ENCODE results near the gene NCOR2. TPM values are rescaled to one million over a fixed set of nuclear protein-coding genes. Genes with fewer than 3 reads are reported as not detected.

NCOR2 gene
- total and polyA plus RNA-seq, 2 donors (not counting 1 experiment from before 2014, with no cell fraction given): 25.9 to 144 TPM

DNA sequence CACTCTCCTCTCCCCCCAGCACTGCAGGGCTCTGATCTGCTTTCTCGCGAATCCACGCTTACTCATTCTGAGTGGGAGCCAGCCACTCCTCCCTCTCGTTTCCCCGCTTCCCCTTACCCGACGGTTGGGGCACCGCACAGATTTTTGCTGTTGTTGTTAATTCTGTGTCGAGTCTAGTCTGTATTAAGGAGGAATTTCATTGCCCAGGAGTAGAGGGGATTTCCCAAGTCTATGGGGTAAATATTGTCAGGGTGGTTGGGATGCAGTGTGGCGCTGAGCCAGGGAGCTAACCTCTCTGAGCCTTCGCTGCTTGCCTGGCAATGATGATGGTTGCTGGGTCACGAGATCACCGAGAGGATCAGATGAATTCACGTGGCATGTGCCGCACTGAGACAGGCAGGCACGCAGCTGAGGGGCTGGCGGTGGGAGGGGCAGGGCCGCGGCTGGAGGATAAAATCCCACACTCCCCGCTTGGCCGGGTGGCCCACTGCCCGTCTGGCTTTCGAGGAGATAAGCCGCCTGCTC lies 18.5 kb downstream of the NCOR2 start:
- intact Hi-C loops (cut with micrococcal nuclease): no loop called here
- Histone ChIP-seq H3K4me3 (ENCODE audit: control extremely low read depth in 1 of 5, extremely low read depth in 1 of 5, insufficient read depth in 1 of 5, low read depth in 2 of 5, low read length in 4 of 5) (no peak overlapping the region), H3K4me1 (ENCODE audit: control insufficient read depth in 2 of 2, insufficient read depth in 2 of 2, low read length in 2 of 2) (peaks cover 54 to 74% of the 10 kb centered on the region in 2 donors), H3K9ac (ENCODE audit: low read length) (no peak overlapping the region), H3K79me2 (ENCODE audit: control insufficient read depth, insufficient read depth, low read length) (peaks cover 99% of the 10 kb centered on the region), H3K9me3 (ENCODE audit: control extremely low read depth in 1 of 3, control insufficient read depth in 2 of 3, insufficient read depth in 1 of 3, low read length in 2 of 3) (no peaks in the 10 kb centered on the region), H3K4me2 (replicated peaks; ENCODE audit: low read depth, low read length, poor library complexity, severe bottlenecking) (no peak overlapping the region), H3K27ac (ENCODE audit: low read length in 2 of 2) (no peak overlapping the region), H3K36me3 (replicated peaks in 1 of 2; ENCODE audit: control extremely low read depth in 1 of 2, control insufficient read depth in 1 of 2, extremely low read depth in 1 of 2, insufficient read depth in 2 of 2, low read length in 1 of 2) (no peaks in the 10 kb centered on the region), H4K20me1 (ENCODE audit: control insufficient read depth, insufficient read depth, low read length, poor library complexity, severe bottlenecking) (peaks cover 96% of the 10 kb centered on the region), H3K27me3 (replicated peaks in 1 of 4; ENCODE audit: control extremely low read depth in 1 of 4, control insufficient read depth in 3 of 4, insufficient read depth in 4 of 4, low read length in 3 of 4) (no peaks in the 10 kb centered on the region), H2AFZ (ENCODE audit: insufficient read depth, low read depth, low read length, poor library complexity, severe bottlenecking) (no peak overlapping the region)
- peaks cover 82% of the 10 kb centered on the region for H3K4me1 Mint-ChIP-seq
- TF ChIP-seq, protein P1, sequence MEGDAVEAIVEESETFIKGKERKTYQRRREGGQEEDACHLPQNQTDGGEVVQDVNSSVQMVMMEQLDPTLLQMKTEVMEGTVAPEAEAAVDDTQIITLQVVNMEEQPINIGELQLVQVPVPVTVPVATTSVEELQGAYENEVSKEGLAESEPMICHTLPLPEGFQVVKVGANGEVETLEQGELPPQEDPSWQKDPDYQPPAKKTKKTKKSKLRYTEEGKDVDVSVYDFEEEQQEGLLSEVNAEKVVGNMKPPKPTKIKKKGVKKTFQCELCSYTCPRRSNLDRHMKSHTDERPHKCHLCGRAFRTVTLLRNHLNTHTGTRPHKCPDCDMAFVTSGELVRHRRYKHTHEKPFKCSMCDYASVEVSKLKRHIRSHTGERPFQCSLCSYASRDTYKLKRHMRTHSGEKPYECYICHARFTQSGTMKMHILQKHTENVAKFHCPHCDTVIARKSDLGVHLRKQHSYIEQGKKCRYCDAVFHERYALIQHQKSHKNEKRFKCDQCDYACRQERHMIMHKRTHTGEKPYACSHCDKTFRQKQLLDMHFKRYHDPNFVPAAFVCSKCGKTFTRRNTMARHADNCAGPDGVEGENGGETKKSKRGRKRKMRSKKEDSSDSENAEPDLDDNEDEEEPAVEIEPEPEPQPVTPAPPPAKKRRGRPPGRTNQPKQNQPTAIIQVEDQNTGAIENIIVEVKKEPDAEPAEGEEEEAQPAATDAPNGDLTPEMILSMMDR (IDR thresholded peaks at IDR 0.05): no peak
- no peak for TF ChIP-seq EZH2 (IDR thresholded peaks at IDR 0.05; ENCODE audit: borderline replicate concordance, insufficient read depth, low read depth, low read length, poor library complexity, severe bottlenecking)
- 82% methylated on average over 16 of the region's 24 CpGs for WGBS (ENCODE audit: insufficient coverage)
- ATAC-seq (ENCODE audit: low read depth) (no peak), DNase-seq (no peak)
- no peak overlapping the region for H3K27ac Mint-ChIP-seq
- no peaks in the 10 kb centered on the region for H3K27me3 Mint-ChIP-seq
- H3K9me3 Mint-ChIP-seq (ENCODE audit: insufficient read depth): no peaks in the 10 kb centered on the region
- POLR2A ChIA-PET: no interaction called here
- CTCF ChIA-PET: no interaction called here
- H3K4me3 Mint-ChIP-seq: no peak overlapping the region

DNA sequence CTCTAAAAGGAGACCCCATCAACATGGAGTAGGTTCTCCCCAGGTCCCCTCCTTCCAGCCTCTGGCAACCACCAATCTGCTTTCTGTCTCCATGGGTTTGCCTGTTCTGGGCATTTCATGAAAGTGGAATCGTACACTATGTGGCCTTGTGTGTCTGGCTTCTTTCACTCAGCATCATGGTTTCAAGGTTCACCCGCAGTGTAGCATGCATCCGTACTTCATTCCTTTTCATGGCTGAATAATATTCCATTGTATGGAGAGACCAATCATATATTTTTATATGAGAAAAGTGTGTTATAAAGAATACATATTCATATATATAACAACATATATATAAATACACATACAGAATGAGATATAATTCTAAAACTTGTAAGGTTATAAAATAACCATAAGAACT lies 19.8 kb downstream of the NCOR2 start:
- ChIA-PET CTCF (no interaction called here), POLR2A (interaction anchor here (0.6 kb wide), 1 partner anchor 202 kb away, joined by 5 read pairs; no protein-coding TSS in a partner anchor)
- no peak overlapping the region for H3K4me3 ChIP-seq (ENCODE audit: control extremely low read depth in 1 of 5, extremely low read depth in 1 of 5, insufficient read depth in 1 of 5, low read depth in 2 of 5, low read length in 4 of 5)
- ATAC-seq (ENCODE audit: low read depth): no peak
- peaks cover 65 to 83% of the 10 kb centered on the region in 2 donors for H3K4me1 ChIP-seq (ENCODE audit: control insufficient read depth in 2 of 2, insufficient read depth in 2 of 2, low read length in 2 of 2)
- peaks cover 82% of the 10 kb centered on the region for H3K4me1 Mint-ChIP-seq
- H3K79me2 ChIP-seq (ENCODE audit: control insufficient read depth, insufficient read depth, low read length): peaks cover 98% of the 10 kb centered on the region
- no peak overlapping the region for H2AFZ ChIP-seq (ENCODE audit: insufficient read depth, low read depth, low read length, poor library complexity, severe bottlenecking)
- TF ChIP-seq, protein P1 (IDR thresholded peaks at IDR 0.05): no peak
- no peak for TF ChIP-seq EZH2 (IDR thresholded peaks at IDR 0.05; ENCODE audit: borderline replicate concordance, insufficient read depth, low read depth, low read length, poor library complexity, severe bottlenecking)
- H3K4me2 ChIP-seq (replicated peaks; ENCODE audit: low read depth, low read length, poor library complexity, severe bottlenecking): no peak overlapping the region
- no peaks in the 10 kb centered on the region for H3K9me3 Mint-ChIP-seq (ENCODE audit: insufficient read depth)
- H3K27ac Mint-ChIP-seq: no peak overlapping the region
- intact Hi-C loops (cut with micrococcal nuclease): no loop called here
- H3K27me3 Mint-ChIP-seq: no peaks in the 10 kb centered on the region
- H3K4me3 Mint-ChIP-seq: no peak overlapping the region
- peaks cover 94% of the 10 kb centered on the region for H4K20me1 ChIP-seq (ENCODE audit: control insufficient read depth, insufficient read depth, low read length, poor library complexity, severe bottlenecking)
- no peak overlapping the region for H3K27ac ChIP-seq (ENCODE audit: low read length in 2 of 2)
- H3K27me3 ChIP-seq (replicated peaks in 1 of 4; ENCODE audit: control extremely low read depth in 1 of 4, control insufficient read depth in 3 of 4, insufficient read depth in 4 of 4, low read length in 3 of 4): no peaks in the 10 kb centered on the region
- H3K9me3 ChIP-seq (ENCODE audit: control extremely low read depth in 1 of 3, control insufficient read depth in 2 of 3, insufficient read depth in 1 of 3, low read length in 2 of 3): no peaks in the 10 kb centered on the region
- no peaks in the 10 kb centered on the region for H3K36me3 ChIP-seq (replicated peaks in 1 of 2; ENCODE audit: control extremely low read depth in 1 of 2, control insufficient read depth in 1 of 2, extremely low read depth in 1 of 2, insufficient read depth in 2 of 2, low read length in 1 of 2)
- no peak for DNase-seq
- no CpG with 5 or more reads among the region's 3 CpGs for WGBS (ENCODE audit: insufficient coverage)
- H3K9ac ChIP-seq (ENCODE audit: low read length): no peak overlapping the region

Measured in B cell (primary cell).